Measurements from ENCODE around the gene FXYD1.
A peak's percentile ranks its signal among the peaks of the same experiment; 100 is the strongest.

Gene FXYD1

DNA sequence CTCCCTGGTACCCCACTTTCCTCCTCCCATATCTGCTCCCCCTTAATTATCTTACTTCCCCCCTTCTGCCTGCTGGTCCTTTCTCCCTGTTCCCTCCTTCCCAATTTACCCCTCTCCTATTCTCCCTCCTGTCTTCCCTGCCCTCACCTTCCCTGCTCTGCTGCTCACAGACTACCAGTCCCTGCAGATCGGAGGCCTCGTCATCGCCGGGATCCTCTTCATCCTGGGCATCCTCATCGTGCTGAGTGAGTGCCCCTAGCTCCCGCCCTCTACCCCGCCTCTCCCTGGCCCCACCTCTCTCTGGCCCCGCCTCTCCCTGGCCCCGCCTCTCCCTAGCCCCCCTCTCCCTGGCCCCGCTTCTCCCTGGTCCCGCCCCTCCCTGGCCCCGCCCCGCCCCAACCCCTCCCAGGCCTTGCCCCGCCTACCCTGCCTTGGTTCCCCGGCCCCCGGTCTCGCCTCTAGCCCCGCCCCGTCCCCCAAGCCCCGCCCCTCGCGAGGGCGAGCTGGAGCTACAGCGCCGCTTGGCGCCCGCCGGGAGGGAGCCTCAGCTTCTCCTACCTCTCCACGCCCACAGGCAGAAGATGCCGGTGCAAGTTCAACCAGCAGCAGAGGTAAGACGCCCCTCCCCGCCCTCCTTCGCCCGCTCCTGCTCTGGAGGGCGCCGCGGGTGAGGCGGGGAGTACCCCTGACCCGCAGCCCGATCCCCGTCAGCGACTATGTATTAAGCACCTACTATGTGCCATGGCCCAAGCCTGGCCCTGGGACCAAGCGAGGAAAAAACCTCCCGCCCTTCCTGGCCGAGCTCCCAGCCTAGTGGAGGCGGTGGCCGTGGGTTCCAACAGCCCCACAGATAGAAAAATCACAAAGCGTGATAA lies 2.6 kb downstream of the FXYD1 start:
- Histone ChIP-seq H3K9me3 (ENCODE audit: severe bottlenecking) (no peaks in the 10 kb centered on the region), H3K27ac (peak overlapping the region; percentile 49; the same call in 1 of the 2 replicates), H3K4me3 (ENCODE audit: low read depth, low read length) (peak overlapping the region; percentile 24), H3K36me3 (no peaks in the 10 kb centered on the region), H3K27me3 (ENCODE audit: insufficient read depth, low read depth, severe bottlenecking) (peaks cover 12% of the 10 kb centered on the region)
- TF ChIP-seq, protein P1, sequence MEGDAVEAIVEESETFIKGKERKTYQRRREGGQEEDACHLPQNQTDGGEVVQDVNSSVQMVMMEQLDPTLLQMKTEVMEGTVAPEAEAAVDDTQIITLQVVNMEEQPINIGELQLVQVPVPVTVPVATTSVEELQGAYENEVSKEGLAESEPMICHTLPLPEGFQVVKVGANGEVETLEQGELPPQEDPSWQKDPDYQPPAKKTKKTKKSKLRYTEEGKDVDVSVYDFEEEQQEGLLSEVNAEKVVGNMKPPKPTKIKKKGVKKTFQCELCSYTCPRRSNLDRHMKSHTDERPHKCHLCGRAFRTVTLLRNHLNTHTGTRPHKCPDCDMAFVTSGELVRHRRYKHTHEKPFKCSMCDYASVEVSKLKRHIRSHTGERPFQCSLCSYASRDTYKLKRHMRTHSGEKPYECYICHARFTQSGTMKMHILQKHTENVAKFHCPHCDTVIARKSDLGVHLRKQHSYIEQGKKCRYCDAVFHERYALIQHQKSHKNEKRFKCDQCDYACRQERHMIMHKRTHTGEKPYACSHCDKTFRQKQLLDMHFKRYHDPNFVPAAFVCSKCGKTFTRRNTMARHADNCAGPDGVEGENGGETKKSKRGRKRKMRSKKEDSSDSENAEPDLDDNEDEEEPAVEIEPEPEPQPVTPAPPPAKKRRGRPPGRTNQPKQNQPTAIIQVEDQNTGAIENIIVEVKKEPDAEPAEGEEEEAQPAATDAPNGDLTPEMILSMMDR (IDR thresholded peaks at IDR 0.05; ENCODE audit: low read depth, low read length), result peak; percentile 85
- peak; percentile 96 for DNase-seq

DNA sequence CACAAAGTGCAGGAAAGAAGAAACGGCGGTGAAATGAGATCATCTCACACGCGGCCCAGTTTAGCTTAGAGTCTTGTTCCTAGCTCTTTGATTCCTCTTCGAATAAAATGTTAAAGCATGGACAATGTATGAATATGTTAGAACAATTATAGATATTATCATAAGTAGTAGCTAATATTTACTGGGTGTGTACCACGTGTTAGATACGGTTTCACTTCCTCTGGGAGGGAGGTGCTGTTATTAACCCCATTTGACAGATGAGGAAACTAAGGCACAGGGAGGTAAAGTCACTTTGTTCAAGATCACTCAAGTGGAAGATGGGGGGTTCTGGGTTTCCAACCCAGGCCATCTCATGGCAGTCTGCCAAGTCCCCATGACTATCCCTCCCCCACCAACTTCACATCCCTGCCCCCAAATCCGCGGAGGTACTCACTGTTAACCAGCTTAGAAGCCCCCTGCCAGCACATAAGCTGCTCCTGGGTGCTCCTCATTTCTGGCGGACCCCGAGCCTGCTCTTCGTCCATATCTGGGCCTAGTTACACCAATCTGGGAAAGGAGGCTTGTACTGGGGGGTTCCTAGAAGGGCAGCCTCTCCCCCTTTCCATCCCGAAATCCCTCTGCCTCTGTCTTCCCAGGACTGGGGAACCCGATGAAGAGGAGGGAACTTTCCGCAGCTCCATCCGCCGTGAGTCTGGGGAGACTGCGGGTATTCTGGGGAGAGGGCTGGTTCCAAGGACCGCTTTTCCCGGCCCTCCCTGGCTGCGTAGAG lies 3.4 kb downstream of the FXYD1 start:
- peaks cover 12% of the 10 kb centered on the region for H3K27me3 ChIP-seq (ENCODE audit: insufficient read depth, low read depth, severe bottlenecking)
- H3K4me3 ChIP-seq (ENCODE audit: low read depth, low read length), result peak overlapping the region; percentile 68
- DNase-seq, result peak; percentile 38
- no peaks in the 10 kb centered on the region for H3K9me3 ChIP-seq (ENCODE audit: severe bottlenecking)
- no peak overlapping the region for H3K27ac ChIP-seq
- H3K36me3 ChIP-seq, result no peaks in the 10 kb centered on the region
- TF ChIP-seq, protein P1 (IDR thresholded peaks at IDR 0.05; ENCODE audit: low read depth, low read length), result no peak

DNA sequence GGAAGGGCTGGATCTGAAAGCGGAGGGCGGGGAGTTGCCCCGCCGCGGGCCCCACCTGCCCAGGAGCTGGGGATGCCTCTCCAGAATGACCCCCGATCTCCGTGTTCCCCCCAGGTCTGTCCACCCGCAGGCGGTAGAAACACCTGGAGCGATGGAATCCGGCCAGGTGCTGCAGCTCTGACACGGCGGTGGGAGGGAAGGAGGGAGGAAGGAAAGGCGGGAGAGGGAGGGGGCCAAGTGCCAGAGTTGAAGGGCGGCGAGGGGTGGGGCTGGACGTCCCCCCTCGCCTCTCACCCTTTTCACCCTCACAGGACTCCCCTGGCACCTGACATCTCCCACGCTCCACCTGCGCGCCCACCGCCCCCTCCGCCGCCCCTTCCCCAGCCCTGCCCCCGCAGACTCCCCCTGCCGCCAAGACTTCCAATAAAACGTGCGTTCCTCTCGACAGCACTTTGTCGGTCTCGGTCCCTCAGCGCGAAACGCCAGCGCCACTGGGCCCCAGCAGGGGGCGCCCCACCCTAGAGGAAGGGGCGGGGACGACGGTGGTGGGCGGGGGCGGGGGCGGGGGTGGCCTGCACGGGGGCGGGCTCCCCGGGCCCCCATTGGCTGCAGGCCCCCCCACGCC lies 4.1 kb downstream of the FXYD1 start:
- Histone ChIP-seq H3K27me3 (ENCODE audit: insufficient read depth, low read depth, severe bottlenecking) (peaks cover 12% of the 10 kb centered on the region), H3K27ac (no peak overlapping the region), H3K9me3 (ENCODE audit: severe bottlenecking) (no peaks in the 10 kb centered on the region), H3K36me3 (no peaks in the 10 kb centered on the region), H3K4me3 (ENCODE audit: low read depth, low read length) (peak overlapping the region; percentile 68)
- TF ChIP-seq, protein P1 (IDR thresholded peaks at IDR 0.05; ENCODE audit: low read depth, low read length), result peak; percentile 57
- DNase-seq, result peak; percentile 74

DNA sequence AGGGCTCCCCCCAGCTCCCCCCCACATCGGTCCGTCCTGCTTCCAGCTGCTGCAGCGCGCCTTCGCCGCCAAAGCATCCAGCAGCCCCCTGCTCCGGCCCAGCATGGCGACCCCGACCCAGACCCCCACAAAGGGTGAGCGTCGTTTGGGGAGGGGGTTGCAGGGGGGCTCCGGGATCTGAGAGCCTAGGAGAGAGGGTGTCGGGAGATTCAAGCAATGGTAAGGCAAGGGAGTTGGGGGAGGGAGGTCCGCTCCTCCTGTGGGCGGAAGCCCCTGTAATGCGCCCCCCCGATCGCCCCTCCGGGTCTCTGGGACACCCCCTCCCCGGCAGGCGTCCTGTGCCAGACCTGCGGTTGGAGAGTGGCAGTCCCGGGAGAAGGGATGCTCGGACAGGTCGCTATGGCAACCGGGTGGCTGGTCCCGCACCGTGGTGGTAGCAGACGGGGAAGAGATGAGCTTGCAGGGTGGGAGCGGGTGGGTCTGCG lies 4.6 kb downstream of the FXYD1 start, which contains the start of gene FXYD7:
TSS of gene FXYD7 (plus strand) at position 25 of the 485 bp plus-strand sequence. CDS start at position 104, 79 bp downstream.
- TF ChIP-seq, protein P1 (IDR thresholded peaks at IDR 0.05; ENCODE audit: low read depth, low read length), result no peak
- DNase-seq, result peak; percentile 32
- Histone ChIP-seq H3K27me3 (ENCODE audit: insufficient read depth, low read depth, severe bottlenecking) (peaks cover 12% of the 10 kb centered on the region), H3K9me3 (ENCODE audit: severe bottlenecking) (no peaks in the 10 kb centered on the region), H3K4me3 (ENCODE audit: low read depth, low read length) (peak within 1 kb of the TSS; percentile 68), H3K27ac (no peak within 1 kb of the TSS), H3K36me3 (no peaks in the 10 kb centered on the region)

DNA sequence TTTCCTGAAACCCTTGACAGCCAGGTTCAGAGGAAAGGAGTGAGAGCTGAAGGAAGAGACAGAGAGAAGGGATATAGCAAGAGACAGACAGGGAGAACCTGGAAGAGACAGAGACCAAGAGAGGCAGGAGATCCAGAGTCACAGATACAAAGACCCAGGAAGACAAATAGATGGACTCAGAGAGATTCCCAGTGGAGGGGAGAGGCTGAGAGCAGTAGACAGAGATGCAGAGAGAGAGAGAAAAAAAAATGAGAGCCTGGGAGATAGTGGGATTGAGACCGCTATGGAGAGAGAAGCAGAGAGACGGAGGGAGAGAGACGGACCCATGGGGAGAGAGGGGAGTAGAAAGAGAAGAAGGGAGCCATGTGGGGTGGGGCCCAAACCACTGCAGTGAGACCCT lies 5.2 kb downstream of the FXYD1 start:
- Histone ChIP-seq H3K36me3 (no peaks in the 10 kb centered on the region), H3K9me3 (ENCODE audit: severe bottlenecking) (no peaks in the 10 kb centered on the region), H3K27me3 (ENCODE audit: insufficient read depth, low read depth, severe bottlenecking) (peaks cover 12% of the 10 kb centered on the region), H3K4me3 (ENCODE audit: low read depth, low read length) (no peak overlapping the region), H3K27ac (no peak overlapping the region)
- TF ChIP-seq, protein P1 (IDR thresholded peaks at IDR 0.05; ENCODE audit: low read depth, low read length), result no peak
- no peak for DNase-seq

All from WERI-Rb-1 (cell line).